Heart right ventricle (tissue), 16 donors: Measurements from ENCODE around the gene PIP5K1A. TPM values are rescaled to one million over a fixed set of nuclear protein-coding genes. Genes with fewer than 3 reads are reported as not detected.

Experiments used
- ATAC-seq, 8 donors: fragments of 200-7000 bp; cut with Tn5 transposase; one replicate each; pipeline ENCODE4 v1.9.1; 2020; ENCODE audit warnings: mild to moderate bottlenecking in 8 of 8, moderate library complexity in 8 of 8, moderate number of reproducible peaks in 1 of 8
- DNase-seq, 2 donors: peaks; one replicate each; pipeline ENCODE4 v3.0.0-alpha.2; 2020
- H3K27ac ChIP-seq, 10 donors: fragments of 200-600 bp; sonication (generic) in 2 of 10; one replicate each; pipeline versions ENCODE4 v1.5.0 to v1.8.0; 2020 to 2022; ENCODE audit warnings: mild to moderate bottlenecking in 3 of 10
- H3K27me3 ChIP-seq, 7 donors: fragments of 200-600 bp; one replicate each; pipeline ENCODE4 v1.8.0; 2021 to 2022; ENCODE audit warnings: mild to moderate bottlenecking in 2 of 7
- H3K36me3 ChIP-seq, 9 donors: fragments of 200-600 bp; sonication (generic) in 1 of 9; one replicate each; pipeline versions ENCODE4 v1.5.0 to v1.8.0; 2020 to 2022; ENCODE audit warnings: mild to moderate bottlenecking in 2 of 9
- H3K4me1 ChIP-seq, 9 donors: fragments of 200-600 bp; sonication (generic) in 1 of 9; one replicate each; pipeline versions ENCODE4 v1.5.0 to v1.8.0; 2020 to 2022; ENCODE audit warnings: mild to moderate bottlenecking in 4 of 9
- H3K4me3 ChIP-seq, 10 donors: fragments of 200-600 bp; sonication (generic) in 2 of 10; one replicate each; pipeline versions ENCODE4 v1.5.0 to v1.8.0; 2020 to 2022; ENCODE audit warnings: mild to moderate bottlenecking in 7 of 10, moderate library complexity in 2 of 10
- H3K9me3 ChIP-seq, 11 donors: fragments of 200-600 bp in 10 of 11; sonication (generic) in 2 of 11; one replicate each; pipeline versions ENCODE4 v1.5.0 to v1.8.0; 2013 to 2022; ENCODE audit warnings: mild to moderate bottlenecking in 2 of 11, control low read depth in 1 of 11, moderate library complexity in 1 of 11
- WGBS, 2 donors: extraction: QIAGEN DNeasy Blood & Tissue Kit; methylation state at CpG; one replicate each; pipeline ENCODE4 v1.1.7; 2013; ENCODE audit warnings: inconsistent platforms in 1 of 2; 5-methylcytosine and 5-hydroxymethylcytosine counted together
- intact Hi-C, 10 donors: fragments of 100-400 bp; cut with DNase I; formaldehyde crosslinking; loops; one replicate each; pipeline versions ENCODE4 v1.11.1 to v1.14.2; 2022
- polyA plus RNA-seq, 2 donors: library from polyadenylated mRNA; stranded (reverse); fragments of 200-250 nt; gene quantifications; one replicate each; pipeline ENCODE4 v1.2.3, GENCODE V29; 2013
- total RNA-seq, 10 donors: library from RNA; stranded (reverse); fragmentation: NEBNext Ultra II Directional in 3 of 10; extraction: Animal tissue kit (Norgen Biotek cat#: 25700) in 3 of 10; gene quantifications; one replicate each; pipeline versions ENCODE4 v1.2.1 to v1.2.4, GENCODE V29; 2021 to 2023
- TF ChIP-seq, protein P1 (sequence below), 9 donors: fragments of 200-600 bp; sonication (generic) in 2 of 9; IDR thresholded peaks; one replicate each; pipeline versions ENCODE4 v1.5.0 to v1.8.0; 2021 to 2022; ENCODE audit warnings: antibody characterized with exemption in 9 of 9, mild to moderate bottlenecking in 5 of 9, moderate library complexity in 1 of 9
- donor health status: Arrhythmogenic right ventricular cardiomyopathy.
- donor health status: ischemic (EF 13 %, LVEDD 7.1; RV severe dilation, severe dysfunction).
- donor health status: healthy with polysubstance abuse.
- donor health status: DM: no; HTN: yes; CAD: no.
- donor health status: DM: no; HTN: no; CAD: no.
- donor health status: ischemic (EF 25% LVEDD 6.9; RV normal size, moderate dysfunction).
- donor health status: ischemic (EF 25% LVEDD 5.7; RV mildly dilated, moderate dysfunction).
- donor health status: healthy.
- donor health status: DM: yes; HTN: yes; CAD: no.
- donor health status: Ischemic cardiomyopathy.
- donor health status: ischemic (EF 35%, LVEDD 5.7; RV mildly dilated, moderate dysfunction).
- donor health status: nonischemic (EF 11% LVEDD 7.7; RV severe dilation, severe dysfunction).
- donor health status: DM: yes; HTN: yes; CAD: no.
- donor health status: PGD.
- donor health status: ischemic (EF 29% LVEDD 5.4; RV normal size, mild dysfunction).
- donor health status: nonischemic (EF 23%, LVEDD 6.1; RV moderate dilation, normal function).

PIP5K1A gene
- total and polyA plus RNA-seq, 12 donors = 11.5 to 48.0 (median 38.7) TPM

DNA sequence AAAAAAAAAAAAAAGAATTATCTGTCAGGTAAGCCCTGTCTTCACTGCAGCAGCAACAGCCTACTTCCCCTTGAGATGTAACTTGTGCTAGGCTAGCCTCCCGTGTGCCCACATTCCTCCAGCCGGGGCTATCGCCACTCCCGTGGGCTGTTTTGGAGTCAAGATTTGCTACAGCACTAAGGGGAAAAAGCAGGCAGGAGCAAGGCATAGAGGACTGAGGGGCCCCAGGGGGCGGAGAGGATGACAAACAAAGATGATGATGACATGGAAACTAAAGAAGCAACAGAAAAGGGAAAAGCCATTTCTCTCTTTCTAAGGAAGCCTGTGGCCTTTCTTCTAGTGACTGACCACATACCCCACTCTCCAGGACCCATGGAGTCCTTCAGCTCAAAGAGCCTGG lies 40.0 kb upstream of the PIP5K1A start:
- WGBS, 2 donors = 79 to 80% methylated on average over 5 of the region's 5 CpGs
- Histone ChIP-seq H3K4me1 (peaks cover 0 to 58% (median 9%) of the 10 kb centered on the region in 9 donors), H3K4me3 (peak overlapping the region in 2 of 10 donors; percentile 8 to 58), H3K27ac (peak overlapping the region in 4 of 10 donors; percentile 15 to 90 (median 21)), H3K9me3 (no peaks in the 10 kb centered on the region), H3K36me3 (peaks cover 0 to 72% (median 21%) of the 10 kb centered on the region in 9 donors), H3K27me3 (no peaks in the 10 kb centered on the region)
- DNase-seq (no peak), ATAC-seq (no peak)
- TF ChIP-seq, protein P1, sequence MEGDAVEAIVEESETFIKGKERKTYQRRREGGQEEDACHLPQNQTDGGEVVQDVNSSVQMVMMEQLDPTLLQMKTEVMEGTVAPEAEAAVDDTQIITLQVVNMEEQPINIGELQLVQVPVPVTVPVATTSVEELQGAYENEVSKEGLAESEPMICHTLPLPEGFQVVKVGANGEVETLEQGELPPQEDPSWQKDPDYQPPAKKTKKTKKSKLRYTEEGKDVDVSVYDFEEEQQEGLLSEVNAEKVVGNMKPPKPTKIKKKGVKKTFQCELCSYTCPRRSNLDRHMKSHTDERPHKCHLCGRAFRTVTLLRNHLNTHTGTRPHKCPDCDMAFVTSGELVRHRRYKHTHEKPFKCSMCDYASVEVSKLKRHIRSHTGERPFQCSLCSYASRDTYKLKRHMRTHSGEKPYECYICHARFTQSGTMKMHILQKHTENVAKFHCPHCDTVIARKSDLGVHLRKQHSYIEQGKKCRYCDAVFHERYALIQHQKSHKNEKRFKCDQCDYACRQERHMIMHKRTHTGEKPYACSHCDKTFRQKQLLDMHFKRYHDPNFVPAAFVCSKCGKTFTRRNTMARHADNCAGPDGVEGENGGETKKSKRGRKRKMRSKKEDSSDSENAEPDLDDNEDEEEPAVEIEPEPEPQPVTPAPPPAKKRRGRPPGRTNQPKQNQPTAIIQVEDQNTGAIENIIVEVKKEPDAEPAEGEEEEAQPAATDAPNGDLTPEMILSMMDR (IDR thresholded peaks at IDR 0.05) = no peak
- intact Hi-C loops = loop anchor here in 5 of 10 donors (5.0 to 10.0 kb wide), 5 partner anchors 56 to 136 kb away; no protein-coding TSS in a partner anchor

GRCh38 chr1:151158751-151159251 lies 39.6 kb upstream of the PIP5K1A start:
- H3K9me3 ChIP-seq = no peaks in the 10 kb centered on the region
- ATAC-seq (peak in 1 of 8 donors; percentile 19), DNase-seq (no peak)
- TF ChIP-seq, protein P1 (IDR thresholded peaks at IDR 0.05) = no peak
- H3K4me3 ChIP-seq = peak overlapping the region in 1 of 10 donors; percentile 58
- peaks cover 0 to 72% (median 21%) of the 10 kb centered on the region in 9 donors for H3K36me3 ChIP-seq
- intact Hi-C loops = loop anchor here in 5 of 10 donors (5.0 to 10.0 kb wide), 5 partner anchors 56 to 136 kb away; no protein-coding TSS in a partner anchor
- no peaks in the 10 kb centered on the region for H3K27me3 ChIP-seq
- 81 to 85% methylated on average over 22 of the region's 22 CpGs for WGBS, 2 donors
- peak overlapping the region in 5 of 10 donors; percentile 9 to 90 (median 26) for H3K27ac ChIP-seq
- H3K4me1 ChIP-seq = peaks cover 0 to 61% (median 9%) of the 10 kb centered on the region in 9 donors

GRCh38 chr1:151159373-151159772 lies 39.0 kb upstream of the PIP5K1A start:
- TF ChIP-seq, protein P1 (IDR thresholded peaks at IDR 0.05) = no peak
- intact Hi-C loops = loop anchor here in 5 of 10 donors (5.0 to 10.0 kb wide), 5 partner anchors 57 to 137 kb away; no protein-coding TSS in a partner anchor
- DNase-seq = no peak
- no peaks in the 10 kb centered on the region for H3K9me3 ChIP-seq
- H3K27me3 ChIP-seq = no peaks in the 10 kb centered on the region
- peaks cover 0 to 66% (median 14%) of the 10 kb centered on the region in 9 donors for H3K4me1 ChIP-seq
- peaks cover 0 to 68% (median 21%) of the 10 kb centered on the region in 9 donors for H3K36me3 ChIP-seq
- ATAC-seq = no peak
- H3K4me3 ChIP-seq = peak overlapping the region in 1 of 10 donors; percentile 5
- peak overlapping the region in 4 of 10 donors; percentile 9 to 90 (median 26) for H3K27ac ChIP-seq

- 15 to 16% methylated on average over 11 of the region's 11 CpGs for WGBS, 2 donors
- no peaks in the 10 kb centered on the region for H3K9me3 ChIP-seq
- ATAC-seq = peak in 5 of 8 donors; percentile 1 to 50 (median 25)
- H3K4me1 ChIP-seq = peaks cover 6 to 57% (median 29%) of the 10 kb centered on the region in 9 donors
- peak overlapping the region; percentile 20 to 94 (median 92) for H3K27ac ChIP-seq
- TF ChIP-seq, protein P1 (IDR thresholded peaks at IDR 0.05) = peak in 1 of 9 donors; percentile 8
- intact Hi-C loops = no loop called here
- no peak for DNase-seq
- H3K4me3 ChIP-seq = peak overlapping the region; percentile 42 to 92 (median 78)
- peaks cover 0 to 71% (median 6%) of the 10 kb centered on the region in 9 donors for H3K36me3 ChIP-seq
- no peaks in the 10 kb centered on the region for H3K27me3 ChIP-seq
Observed at GRCh38 chr1:151164732-151165280, 33.5 kb upstream of the PIP5K1A start.
